Spinal cord (tissue), 10 donors: ENCODE measurements around the gene KIAA0753. TPM values are rescaled to one million over a fixed set of nuclear protein-coding genes. Genes with fewer than 3 reads are reported as not detected.
A peak's percentile ranks its signal among the peaks of the same experiment; 100 is the strongest.
"Not testable (repeated sequence)": the region's sequence is repeated elsewhere in the genome, so short reads cannot be mapped to it uniquely, and the experiment has no call there.

Source experiments
- DNase-seq, 6 donors: peaks; one replicate each; pipeline versions ENCODE4 v3.0.0 to v3.0.0-alpha.2; 2013 to 2015; ENCODE audit warnings: low spot score in 6 of 6, low read depth in 4 of 6
- H3K27ac ChIP-seq: one replicate; pipeline ENCODE4 v1.5.1; 2013; ENCODE audit warnings: low read depth, low read length, control low read depth
- H3K27me3 ChIP-seq: one replicate; pipeline ENCODE4 v1.6.1; 2013; ENCODE audit warnings: low read length; ENCODE audit not compliant: control insufficient read depth, insufficient read depth
- H3K36me3 ChIP-seq: one replicate; pipeline ENCODE4 v1.6.1; 2013; ENCODE audit warnings: low read length; ENCODE audit not compliant: control insufficient read depth, insufficient read depth
- H3K4me1 ChIP-seq: one replicate; pipeline ENCODE4 v1.6.1; 2013; ENCODE audit warnings: low read length; ENCODE audit not compliant: control insufficient read depth, insufficient read depth
- H3K4me3 ChIP-seq: one replicate; pipeline ENCODE4 v1.5.1; 2013; ENCODE audit warnings: low read depth, low read length, control low read depth
- H3K9me3 ChIP-seq: one replicate; pipeline ENCODE4 v1.6.1; 2013; ENCODE audit warnings: low read length; ENCODE audit not compliant: control insufficient read depth, insufficient read depth
- WGBS: methylation state at CpG from one replicate; pipeline ENCODE4 v1.1.5; 2013; ENCODE audit warnings: missing lambda C conversion rate; ENCODE audit not compliant: insufficient coverage; 5-methylcytosine and 5-hydroxymethylcytosine counted together
- polyA plus RNA-seq, 2 donors: library from polyadenylated mRNA; unstranded; fragments of 120-200 nt; gene quantifications; one replicate each; pipeline ENCODE4 v1.2.1, GENCODE V29; 2013; ENCODE audit not compliant: insufficient read length in 2 of 2
- total RNA-seq, 2 donors: library from RNA; depleted of rRNA in 1 of 2; stranded (reverse); fragments of 120-200 nt in 1 of 2; fragments of >200 nt in 1 of 2; gene quantifications; one replicate each; pipeline versions ENCODE4 v1.2.3 to v1.2.4, GENCODE V29; 2013 to 2014
- donor health status: healthy.

Gene KIAA0753
- total and polyA plus RNA-seq, 4 donors = 19.0 to 28.0 (median 23.5) TPM

DNA sequence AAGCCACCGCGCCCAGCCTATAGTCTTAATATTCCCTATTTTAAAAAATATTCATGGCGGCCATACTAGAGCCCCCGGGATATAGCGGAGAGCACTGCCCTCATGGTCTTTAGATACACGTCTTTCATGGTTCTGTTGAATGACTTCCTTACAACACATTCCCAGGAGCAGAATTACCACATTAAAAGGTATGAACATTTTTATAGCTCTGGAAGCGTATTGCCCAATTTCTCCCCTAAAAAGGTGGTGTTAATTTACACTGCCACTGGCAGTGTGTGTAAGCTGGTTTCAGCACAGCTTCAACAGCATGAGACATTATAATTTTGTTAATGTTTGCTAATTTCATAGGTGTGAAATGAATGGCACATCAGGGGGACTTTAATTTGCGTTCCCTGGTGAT lies 30.1 kb upstream of the KIAA0753 start:
- Histone ChIP-seq H3K4me1 (peaks cover 9% of the 10 kb centered on the region), H3K36me3 (no peaks in the 10 kb centered on the region), H3K27ac (no peak overlapping the region), H3K9me3 (no peaks in the 10 kb centered on the region), H3K4me3 (no peak overlapping the region), H3K27me3 (no peaks in the 10 kb centered on the region)
- no peak for DNase-seq
- WGBS = 96% methylated on average over 4 of the region's 8 CpGs

- Histone ChIP-seq H3K4me1 (peaks cover 9% of the 10 kb centered on the region), H3K27me3 (no peaks in the 10 kb centered on the region), H3K27ac (no peak overlapping the region), H3K4me3 (no peak overlapping the region), H3K9me3 (no peaks in the 10 kb centered on the region), H3K36me3 (no peaks in the 10 kb centered on the region)
- DNase-seq = no peak
- 67% methylated on average over 6 of the region's 10 CpGs for WGBS
These were observed 29.1 kb upstream of the KIAA0753 start for GRCh38 chr17:6669479-6670212.

DNA sequence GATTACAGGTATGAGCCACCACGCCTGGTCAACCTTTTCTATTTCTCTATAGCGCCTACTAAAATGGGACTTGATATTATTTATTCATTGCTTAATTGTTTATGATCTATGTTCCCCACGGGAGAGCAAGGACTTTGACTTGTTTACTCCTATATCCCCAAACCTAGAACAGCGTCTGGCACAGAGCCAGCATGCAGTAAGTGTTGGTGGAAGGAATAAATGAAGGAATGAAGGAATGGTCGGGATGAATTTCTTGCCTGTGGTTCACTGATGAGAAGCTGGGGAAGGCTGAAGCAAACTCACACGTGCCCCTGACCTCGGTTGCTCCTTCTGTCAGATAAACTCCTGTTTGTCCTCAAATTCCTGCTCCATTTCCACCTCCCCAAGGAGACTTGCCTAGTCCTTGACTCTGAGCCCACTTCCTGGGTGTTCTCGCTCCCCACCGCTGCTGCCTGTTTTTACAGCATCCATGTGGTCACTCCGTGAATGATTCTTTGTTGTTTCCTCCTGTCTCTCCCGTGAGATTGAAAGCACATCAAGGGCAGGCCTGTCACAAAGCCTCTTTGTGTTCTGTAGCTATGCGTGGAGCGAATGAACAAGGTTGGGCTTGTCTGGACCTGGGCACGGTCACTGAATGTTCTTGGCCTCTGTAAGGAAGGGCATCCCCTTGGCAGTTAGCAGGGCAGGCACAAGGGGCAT lies 28.4 kb upstream of the KIAA0753 start:
- H3K9me3 ChIP-seq = no peaks in the 10 kb centered on the region
- 58% methylated on average over 10 of the region's 14 CpGs for WGBS
- DNase-seq = no peak
- H3K4me1 ChIP-seq = peaks cover 9% of the 10 kb centered on the region
- H3K4me3 ChIP-seq = no peak overlapping the region
- no peak overlapping the region for H3K27ac ChIP-seq
- no peaks in the 10 kb centered on the region for H3K36me3 ChIP-seq
- no peaks in the 10 kb centered on the region for H3K27me3 ChIP-seq

- H3K36me3 ChIP-seq = no peaks in the 10 kb centered on the region
- H3K4me1 ChIP-seq = peaks cover 9% of the 10 kb centered on the region
- H3K9me3 ChIP-seq = no peaks in the 10 kb centered on the region
- no peak overlapping the region for H3K27ac ChIP-seq
- H3K4me3 ChIP-seq = no peak overlapping the region
- H3K27me3 ChIP-seq = no peaks in the 10 kb centered on the region
- no peak for DNase-seq
- WGBS = 71% methylated on average over 9 of the region's 17 CpGs
These were observed 27.7 kb upstream of the KIAA0753 start for GRCh38 chr17:6668219-6668618.

DNA sequence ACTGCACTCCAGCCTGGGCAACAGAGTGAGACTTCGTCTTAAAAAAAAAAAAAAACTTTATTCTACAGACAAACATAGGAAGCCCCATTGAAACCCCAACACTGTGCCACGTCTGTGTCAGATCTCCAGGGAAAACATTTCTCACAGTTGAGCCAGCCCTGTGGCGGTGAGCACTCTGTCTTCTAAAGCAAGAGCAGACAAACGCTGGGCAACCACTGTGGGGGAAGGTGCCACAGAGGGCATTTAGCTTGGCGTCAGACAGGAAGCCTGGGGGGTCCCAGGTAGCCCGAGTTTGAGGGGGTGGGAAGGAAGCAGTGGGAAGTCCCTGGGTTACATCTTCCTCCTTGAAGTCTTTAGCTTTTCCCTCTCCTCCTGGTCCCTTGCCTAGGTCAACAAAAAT lies 27.0 kb upstream of the KIAA0753 start:
- H3K36me3 ChIP-seq = no peaks in the 10 kb centered on the region
- H3K4me3 ChIP-seq = no peak overlapping the region
- no peak for DNase-seq
- no peaks in the 10 kb centered on the region for H3K9me3 ChIP-seq
- no peaks in the 10 kb centered on the region for H3K27me3 ChIP-seq
- peaks cover 9% of the 10 kb centered on the region for H3K4me1 ChIP-seq
- H3K27ac ChIP-seq = no peak overlapping the region
- 58% methylated on average over 3 of the region's 6 CpGs for WGBS

- no peak for DNase-seq
- no peaks in the 10 kb centered on the region for H3K9me3 ChIP-seq
- no peaks in the 10 kb centered on the region for H3K27me3 ChIP-seq
- no peak overlapping the region for H3K4me3 ChIP-seq
- H3K27ac ChIP-seq = no peak overlapping the region
- 96% methylated on average over 6 of the region's 6 CpGs for WGBS
- no peaks in the 10 kb centered on the region for H3K36me3 ChIP-seq
- peaks cover 9% of the 10 kb centered on the region for H3K4me1 ChIP-seq
These were observed 26.0 kb upstream of the KIAA0753 start for GRCh38 chr17:6666557-6666956.

- H3K27ac ChIP-seq = no peak overlapping the region
- WGBS = 20% methylated on average over 9 of the region's 9 CpGs
- DNase-seq = peak in 5 of 6 donors; percentile 64 to 94 (median 78)
- H3K9me3 ChIP-seq = no peaks in the 10 kb centered on the region
- H3K36me3 ChIP-seq = no peaks in the 10 kb centered on the region
- no peaks in the 10 kb centered on the region for H3K27me3 ChIP-seq
- H3K4me3 ChIP-seq = no peak overlapping the region
- peaks cover 9% of the 10 kb centered on the region for H3K4me1 ChIP-seq
These were observed 25.6 kb upstream of the KIAA0753 start for GRCh38 chr17:6666077-6666521.

- H3K27ac ChIP-seq, H3K9me3 ChIP-seq, H3K4me3 ChIP-seq, H3K4me1 ChIP-seq, DNase-seq, H3K36me3 ChIP-seq, H3K27me3 ChIP-seq: not testable (repeated sequence)
- WGBS = 96% methylated on average over 3 of the region's 14 CpGs
These were observed 22.7 kb upstream of the KIAA0753 start for GRCh38 chr17:6663200-6663599.

- Histone ChIP-seq H3K27me3 (no peaks in the 10 kb centered on the region), H3K4me3 (no peak overlapping the region), H3K27ac (no peak overlapping the region), H3K36me3 (peaks cover 4% of the 10 kb centered on the region), H3K4me1 (peaks cover 8% of the 10 kb centered on the region), H3K9me3 (no peaks in the 10 kb centered on the region)
- no CpG with 5 or more reads among the region's 2 CpGs for WGBS
- DNase-seq = no peak
These were observed 20.9 kb upstream of the KIAA0753 start for GRCh38 chr17:6661464-6661848.
